SU-DHL-6 (cell line): ENCODE measurements around the gene FMN1.

ENCODE experiments used
- H2AFZ ChIP-seq: fragments of 200-600 bp; sonication (generic); 2 replicates; pipeline ENCODE4 v1.6.1; 2014; ENCODE audit warnings: low read depth, mild to moderate bottlenecking, moderate library complexity, mixed read lengths, antibody characterized with exemption, low read length; ENCODE audit not compliant: severe bottlenecking
- H3F3A ChIP-seq: fragments of 200-600 bp; shearing (Covaris generic); 2 replicates; pipeline ENCODE4 v1.6.0; 2016; ENCODE audit warnings: antibody characterized with exemption, mild to moderate bottlenecking; ENCODE audit not compliant: insufficient read depth
- H3K27ac ChIP-seq: fragments of 200-600 bp; sonication (generic); 2 replicates; pipeline ENCODE4 v1.5.1; 2016; ENCODE audit warnings: low read depth, mild to moderate bottlenecking, low read length, moderate library complexity, mixed read lengths
- H3K27me3 ChIP-seq: fragments of 200-600 bp; sonication (generic), shearing (Covaris generic); 2 replicates; pipeline ENCODE4 v1.6.0; 2014; ENCODE audit warnings: mild to moderate bottlenecking, low read length
- H3K36me3 ChIP-seq: fragments of 200-600 bp; sonication (generic); 2 replicates; pipeline ENCODE4 v1.6.1; 2014; ENCODE audit warnings: mild to moderate bottlenecking, low read length, mixed read lengths
- H3K4me2 ChIP-seq: fragments of 300-600, 200-600 bp; shearing (Covaris generic), sonication (generic); 2 replicates; pipeline ENCODE4 v1.6.0; 2014; ENCODE audit warnings: low read length, low read depth, mild to moderate bottlenecking; ENCODE audit not compliant: poor library complexity, severe bottlenecking
- H3K4me3 ChIP-seq: fragments of 200-600 bp; sonication (generic); 2 replicates; pipeline ENCODE4 v1.5.1; 2014; ENCODE audit warnings: antibody characterized with exemption, low read length, mild to moderate bottlenecking, mixed read lengths; ENCODE audit not compliant: insufficient read depth, poor library complexity, severe bottlenecking
- H3K79me2 ChIP-seq: fragments of 200-600 bp; sonication (generic); 2 replicates; pipeline ENCODE4 v1.6.1; 2014; ENCODE audit warnings: mild to moderate bottlenecking, low read length, moderate library complexity; ENCODE audit not compliant: insufficient read depth
- H3K9ac ChIP-seq: fragments of 200-600 bp; sonication (generic); 2 replicates; pipeline ENCODE4 v1.7.0; 2014; ENCODE audit warnings: mild to moderate bottlenecking, low read length
- H3K9me2 ChIP-seq: fragments of 200-600 bp; sonication (generic); replicated peaks from 2 replicates; pipeline ENCODE4 v1.6.1; 2014; ENCODE audit warnings: low read length; ENCODE audit not compliant: insufficient read depth
- H3K9me3 ChIP-seq: fragments of 200-600 bp; sonication (generic); 2 replicates; pipeline ENCODE4 v1.6.1; 2014; ENCODE audit warnings: low read length, mixed read lengths; ENCODE audit not compliant: insufficient read depth
- H4K20me1 ChIP-seq: fragments of 200-600 bp; sonication (generic); 2 replicates; pipeline ENCODE4 v1.6.1; 2014; ENCODE audit warnings: low read depth, mild to moderate bottlenecking, antibody characterized with exemption, low read length, moderate library complexity, mixed read lengths
- CTCF ChIP-seq: fragments of 200-600 bp; sonication (generic); IDR thresholded peaks from one replicate; pipeline ENCODE4 v1.5.1; 2017; ENCODE audit warnings: antibody characterized with exemption, mild to moderate bottlenecking, low read length, moderate library complexity; ENCODE audit not compliant: insufficient read depth, poor library complexity, severe bottlenecking
- EZH2phosphoT487 ChIP-seq: fragments of 200-600 bp; sonication (generic), shearing (Covaris generic); conservative IDR thresholded peaks from 2 replicates; pipeline ENCODE4 v1.6.1; 2018; ENCODE audit warnings: mild to moderate bottlenecking, antibody characterized with exemption, low read length, moderate library complexity, mixed read lengths

FMN1 gene

GRCh38 chr15:33013827-33014445 is 180.6 kb downstream of the FMN1 start:
- Histone ChIP-seq H3K9me3 (no peaks in the 10 kb centered on the region), H3K4me2 (no peak overlapping the region), H3K9ac (no peak overlapping the region), H3K36me3 (no peaks in the 10 kb centered on the region), H3K27me3 (0 out of 2 replicates have a peak, but pooled peaks cover 3% of the 10 kb centered on the region), H2AFZ (no peak overlapping the region), H3K4me3 (no peak overlapping the region), H3K27ac (no peak overlapping the region), H3F3A (no peaks in the 10 kb centered on the region), H4K20me1 (no peaks in the 10 kb centered on the region), H3K9me2 (no peaks in the 10 kb centered on the region), H3K79me2 (no peaks in the 10 kb centered on the region)
- TF ChIP-seq EZH2phosphoT487: no peak
- TF ChIP-seq CTCF: no peak

GRCh38 chr15:33011976-33012375 is 182.5 kb downstream of the FMN1 start:
- H4K20me1 ChIP-seq: no peaks in the 10 kb centered on the region
- H3K4me3 ChIP-seq: no peak overlapping the region
- H3K27me3 ChIP-seq: 0 out of 2 replicates have a peak, but pooled peaks cover 3% of the 10 kb centered on the region
- H2AFZ ChIP-seq: no peak overlapping the region
- no peaks in the 10 kb centered on the region for H3K36me3 ChIP-seq
- no peaks in the 10 kb centered on the region for H3F3A ChIP-seq
- H3K4me2 ChIP-seq: no peak overlapping the region
- no peak overlapping the region for H3K9ac ChIP-seq
- no peaks in the 10 kb centered on the region for H3K9me2 ChIP-seq
- no peaks in the 10 kb centered on the region for H3K9me3 ChIP-seq
- no peaks in the 10 kb centered on the region for H3K79me2 ChIP-seq
- TF ChIP-seq CTCF (no peak), EZH2phosphoT487 (no peak)
- H3K27ac ChIP-seq: no peak overlapping the region

- no peak overlapping the region for H3K4me2 ChIP-seq
- H2AFZ ChIP-seq: no peak overlapping the region
- no peaks in the 10 kb centered on the region for H3K9me2 ChIP-seq
- 0 out of 2 replicates have a peak, but pooled peaks cover 3% of the 10 kb centered on the region for H3K27me3 ChIP-seq
- no peak overlapping the region for H3K27ac ChIP-seq
- no peak overlapping the region for H3K4me3 ChIP-seq
- H3K9me3 ChIP-seq: no peaks in the 10 kb centered on the region
- no peaks in the 10 kb centered on the region for H3F3A ChIP-seq
- no peaks in the 10 kb centered on the region for H3K79me2 ChIP-seq
- no peak overlapping the region for H3K9ac ChIP-seq
- H3K36me3 ChIP-seq: no peaks in the 10 kb centered on the region
- TF ChIP-seq EZH2phosphoT487: no peak
- TF ChIP-seq CTCF: no peak
- no peaks in the 10 kb centered on the region for H4K20me1 ChIP-seq
Measured at GRCh38 chr15:33009603-33010002, 184.9 kb downstream of the FMN1 start.
